ENCODE data around the gene PNMA6E.

The PNMA6E gene

GRCh38 chrX:153382563-153383482 is 18.3 kb downstream of the PNMA6E start:
- DNase-seq = no peak

- DNase-seq = peak; percentile 23
These were observed 19.2 kb downstream of the PNMA6E start for GRCh38 chrX:153381684-153382532.

- DNase-seq = no peak
These were observed 20.5 kb downstream of the PNMA6E start for GRCh38 chrX:153380691-153381090.

- DNase-seq = no peak
These were observed 21.1 kb downstream of the PNMA6E start for GRCh38 chrX:153379971-153380581.

- no peak for DNase-seq
These were observed 21.6 kb downstream of the PNMA6E start for GRCh38 chrX:153379508-153379907.

- no peak for DNase-seq
These were observed 22.5 kb downstream of the PNMA6E start for GRCh38 chrX:153378607-153379006.

GRCh38 chrX:153377727-153378126 is 23.4 kb downstream of the PNMA6E start:
- no peak for DNase-seq

- no peak for DNase-seq
These were observed 25.6 kb downstream of the PNMA6E start for GRCh38 chrX:153375571-153375970.

- no peak for DNase-seq
These were observed 26.7 kb downstream of the PNMA6E start for GRCh38 chrX:153374426-153374825.

GRCh38 chrX:153372949-153373348 is 28.2 kb downstream of the PNMA6E start:
- no peak for DNase-seq

- no peak for DNase-seq
These were observed 29.9 kb downstream of the PNMA6E start for GRCh38 chrX:153371256-153371655.

GRCh38 chrX:153370293-153371055 is 30.7 kb downstream of the PNMA6E start:
- no peak for DNase-seq

- DNase-seq = no peak
These were observed 34.1 kb downstream of the PNMA6E start for GRCh38 chrX:153366878-153367538.

GRCh38 chrX:153366119-153366518 is 35.0 kb downstream of the PNMA6E start:
- DNase-seq = no peak

- DNase-seq = no peak
These were observed 35.5 kb downstream of the PNMA6E start for GRCh38 chrX:153365670-153366069.

- DNase-seq = no peak
These were observed 39.3 kb downstream of the PNMA6E start for GRCh38 chrX:153361781-153362397.

- no peak for DNase-seq
These were observed 43.3 kb downstream of the PNMA6E start for GRCh38 chrX:153357877-153358276.

GRCh38 chrX:153353416-153353815 is 47.7 kb downstream of the PNMA6E start:
- DNase-seq = no peak

- no peak for DNase-seq
These were observed 48.3 kb downstream of the PNMA6E start for GRCh38 chrX:153352858-153353257.

GRCh38 chrX:153351981-153352380 is 49.2 kb downstream of the PNMA6E start:
- DNase-seq = no peak

- DNase-seq = no peak
These were observed 51.2 kb downstream of the PNMA6E start for GRCh38 chrX:153349952-153350351.

GRCh38 chrX:153348421-153348820 is 52.7 kb downstream of the PNMA6E start:
- DNase-seq = no peak
